Kidney epithelial cell (primary cell): ENCODE data around the gene ATXN1. TPM values are rescaled to one million over a fixed set of nuclear protein-coding genes. Genes with fewer than 3 reads are reported as not detected.

ENCODE experiments used
- DNase-seq: peaks from one replicate; pipeline ENCODE4 v3.0.0-alpha.2; 2010; ENCODE audit warnings: low read depth
- H3K27me3 ChIP-seq: 2 replicates; pipeline ENCODE4 v1.6.0; 2011; ENCODE audit warnings: low read length; ENCODE audit not compliant: control insufficient read depth, insufficient read depth
- H3K36me3 ChIP-seq: 2 replicates; pipeline ENCODE4 v1.5.1; 2011; ENCODE audit warnings: low read length; ENCODE audit not compliant: control insufficient read depth, insufficient read depth
- H3K4me3 ChIP-seq: 2 replicates; pipeline ENCODE4 v1.5.1; 2011; ENCODE audit warnings: low read depth, mild to moderate bottlenecking, control low read depth, low read length
- CTCF ChIP-seq: IDR thresholded peaks from 2 replicates; pipeline ENCODE4 v1.5.1; 2011; ENCODE audit warnings: mild to moderate bottlenecking, moderate library complexity, low read length, control low read depth, inconsistent platforms; ENCODE audit not compliant: insufficient read depth, poor library complexity, severe bottlenecking
- total RNA-seq: library from RNA; depleted of rRNA; stranded (reverse); fragments of >200 nt; gene quantifications from 2 replicates; pipeline ENCODE4 v1.2.3, GENCODE V29; 2015

The ATXN1 gene
- total RNA-seq, 1 donor from 2014 or later: 12.5 TPM

- TF ChIP-seq CTCF: no peak
- Histone ChIP-seq H3K4me3 (no peak overlapping the region), H3K27me3 (no peaks in the 10 kb centered on the region), H3K36me3 (no peaks in the 10 kb centered on the region)
- no peak for DNase-seq
Observed at GRCh38 chr6:16673011-16673797, 88.1 kb downstream of the ATXN1 start.

- Histone ChIP-seq H3K36me3 (no peaks in the 10 kb centered on the region), H3K4me3 (no peak overlapping the region), H3K27me3 (no peaks in the 10 kb centered on the region)
- DNase-seq: no peak
- TF ChIP-seq CTCF: no peak
Observed at GRCh38 chr6:16671302-16672289, 89.7 kb downstream of the ATXN1 start.

GRCh38 chr6:16670617-16671051 lies 90.6 kb downstream of the ATXN1 start:
- Histone ChIP-seq H3K36me3 (no peaks in the 10 kb centered on the region), H3K27me3 (no peaks in the 10 kb centered on the region), H3K4me3 (no peak overlapping the region)
- DNase-seq: no peak
- TF ChIP-seq CTCF: no peak

- no peak for DNase-seq
- H3K27me3 ChIP-seq: no peaks in the 10 kb centered on the region
- no peak overlapping the region for H3K4me3 ChIP-seq
- TF ChIP-seq CTCF: no peak
- H3K36me3 ChIP-seq: no peaks in the 10 kb centered on the region
Observed at GRCh38 chr6:16670183-16670582, 91.1 kb downstream of the ATXN1 start.

- H3K36me3 ChIP-seq: no peaks in the 10 kb centered on the region
- no peak overlapping the region for H3K4me3 ChIP-seq
- H3K27me3 ChIP-seq: no peaks in the 10 kb centered on the region
- no peak for TF ChIP-seq CTCF
- no peak for DNase-seq
Observed at GRCh38 chr6:16669227-16669626, 92.0 kb downstream of the ATXN1 start.
